Measurements from ENCODE around the gene P2RX5. TPM values are rescaled to one million over a fixed set of nuclear protein-coding genes. Genes with fewer than 3 reads are reported as not detected.

The P2RX5 gene
- total RNA-seq, 1 donor from 2014 or later, result 0.53 TPM

DNA sequence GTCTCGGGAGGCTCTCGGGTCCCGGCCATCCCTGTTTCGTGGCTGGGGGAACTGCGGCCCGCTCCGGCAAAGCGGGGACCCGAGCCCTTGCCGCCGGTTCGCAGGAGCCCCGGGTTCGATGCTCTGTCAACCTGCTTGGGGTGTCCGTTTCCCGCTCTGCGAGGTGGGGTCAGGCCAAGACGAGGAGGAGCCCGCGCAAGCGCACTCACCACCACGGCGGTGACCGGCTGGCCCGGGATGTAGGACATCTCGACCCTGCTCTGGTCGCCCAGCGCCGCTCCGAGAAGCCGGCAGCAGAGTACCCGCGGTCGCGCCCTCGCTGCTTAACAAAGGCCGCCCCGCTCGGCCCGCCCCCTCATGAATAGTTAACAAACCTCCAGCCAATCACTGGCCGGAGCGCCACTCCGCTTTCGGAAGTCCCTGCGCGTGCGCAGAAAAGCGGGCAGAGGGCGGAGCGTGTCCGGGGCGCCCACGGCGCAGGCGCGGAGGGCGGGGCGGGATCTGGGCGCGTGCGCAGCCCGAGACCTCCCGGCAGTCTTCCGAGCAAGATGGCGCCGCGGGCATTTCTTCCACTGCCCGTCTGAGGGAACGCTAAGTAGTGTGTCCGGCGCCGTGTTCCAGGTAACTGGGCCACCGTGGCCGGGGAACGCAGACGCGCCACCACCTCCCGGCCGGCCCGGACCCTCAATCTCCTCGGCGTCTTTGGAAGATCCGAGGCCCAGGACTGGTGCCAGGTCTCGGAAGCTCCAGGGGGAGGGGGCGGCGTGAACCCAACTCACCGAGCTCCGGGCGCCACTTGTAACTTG lies 27.5 kb downstream of the P2RX5 start, which contains the start of the genes EMC6 and TAX1BP3:
EMC6 (plus strand) TSS at position 534 of the 806 bp plus-strand sequence. CDS start 335 bp downstream, outside the sequence.
TAX1BP3 (minus strand) TSS at position 300 of the 806 bp plus-strand sequence; CDS start at position 248, 52 bp downstream.
- Histone ChIP-seq H3K36me3 (ENCODE audit: control insufficient read depth, insufficient read depth, low read length) (peaks cover 21% of the 10 kb centered on the region), H3K4me3 (ENCODE audit: low read depth, low read length) (peak within 1 kb of the TSS; percentile 89), H3K27me3 (ENCODE audit: control insufficient read depth, insufficient read depth, low read length) (no peaks in the 10 kb centered on the region)
- FAIRE-seq (no peak), DNase-seq (ENCODE audit: low read depth) (peak; percentile 91)
- TF ChIP-seq, protein P1, sequence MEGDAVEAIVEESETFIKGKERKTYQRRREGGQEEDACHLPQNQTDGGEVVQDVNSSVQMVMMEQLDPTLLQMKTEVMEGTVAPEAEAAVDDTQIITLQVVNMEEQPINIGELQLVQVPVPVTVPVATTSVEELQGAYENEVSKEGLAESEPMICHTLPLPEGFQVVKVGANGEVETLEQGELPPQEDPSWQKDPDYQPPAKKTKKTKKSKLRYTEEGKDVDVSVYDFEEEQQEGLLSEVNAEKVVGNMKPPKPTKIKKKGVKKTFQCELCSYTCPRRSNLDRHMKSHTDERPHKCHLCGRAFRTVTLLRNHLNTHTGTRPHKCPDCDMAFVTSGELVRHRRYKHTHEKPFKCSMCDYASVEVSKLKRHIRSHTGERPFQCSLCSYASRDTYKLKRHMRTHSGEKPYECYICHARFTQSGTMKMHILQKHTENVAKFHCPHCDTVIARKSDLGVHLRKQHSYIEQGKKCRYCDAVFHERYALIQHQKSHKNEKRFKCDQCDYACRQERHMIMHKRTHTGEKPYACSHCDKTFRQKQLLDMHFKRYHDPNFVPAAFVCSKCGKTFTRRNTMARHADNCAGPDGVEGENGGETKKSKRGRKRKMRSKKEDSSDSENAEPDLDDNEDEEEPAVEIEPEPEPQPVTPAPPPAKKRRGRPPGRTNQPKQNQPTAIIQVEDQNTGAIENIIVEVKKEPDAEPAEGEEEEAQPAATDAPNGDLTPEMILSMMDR (IDR thresholded peaks at IDR 0.05; ENCODE audit: insufficient read depth, low read length, severe bottlenecking), result no peak

DNA sequence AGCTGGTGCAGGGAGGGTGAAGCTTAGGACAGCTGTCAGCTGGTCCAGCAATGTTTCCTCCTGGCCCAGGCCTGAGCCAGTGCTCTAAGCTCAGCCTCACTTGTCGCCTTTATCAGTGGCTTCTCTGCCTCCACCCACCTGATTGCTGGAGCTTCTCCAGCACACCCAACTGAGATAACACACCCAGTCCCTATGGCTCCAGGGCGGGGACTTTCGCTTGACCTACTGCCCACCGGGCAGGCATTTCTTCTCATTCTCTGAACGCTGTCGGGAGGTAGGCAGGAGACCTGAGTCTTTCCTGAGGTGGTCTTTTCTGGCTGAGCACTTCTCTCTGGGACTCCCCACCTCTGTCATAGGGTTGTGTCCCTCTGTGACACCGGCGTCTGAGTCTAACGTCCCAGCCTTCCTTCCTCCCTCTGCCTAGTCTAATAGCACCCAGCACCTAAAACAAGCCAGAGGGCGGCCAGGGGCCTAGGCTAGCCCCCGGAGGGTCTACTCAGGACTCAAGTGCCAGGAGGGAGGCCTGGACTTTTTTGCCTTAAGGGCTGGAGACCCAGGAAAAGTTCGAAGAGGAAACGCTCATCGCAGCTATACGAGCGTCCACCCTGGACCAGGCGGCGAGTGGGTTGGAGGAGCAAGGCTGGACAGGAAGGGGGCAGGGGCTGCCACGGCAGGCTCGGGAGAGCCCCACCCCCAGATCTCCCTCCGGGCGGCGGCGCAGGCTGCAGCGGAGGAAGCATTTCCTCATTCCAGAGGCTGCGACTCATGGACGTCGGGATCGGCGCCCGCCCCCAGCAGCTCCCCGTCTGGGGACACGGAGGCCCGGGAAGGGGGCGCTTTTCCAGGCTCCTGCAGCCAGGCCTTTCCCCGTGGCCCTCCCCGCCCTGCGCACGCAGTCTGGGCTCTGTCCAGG lies 28.3 kb downstream of the P2RX5 start:
- Histone ChIP-seq H3K36me3 (ENCODE audit: control insufficient read depth, insufficient read depth, low read length) (peaks cover 22% of the 10 kb centered on the region), H3K27me3 (ENCODE audit: control insufficient read depth, insufficient read depth, low read length) (no peaks in the 10 kb centered on the region)
- FAIRE-seq, result no peak

DNA sequence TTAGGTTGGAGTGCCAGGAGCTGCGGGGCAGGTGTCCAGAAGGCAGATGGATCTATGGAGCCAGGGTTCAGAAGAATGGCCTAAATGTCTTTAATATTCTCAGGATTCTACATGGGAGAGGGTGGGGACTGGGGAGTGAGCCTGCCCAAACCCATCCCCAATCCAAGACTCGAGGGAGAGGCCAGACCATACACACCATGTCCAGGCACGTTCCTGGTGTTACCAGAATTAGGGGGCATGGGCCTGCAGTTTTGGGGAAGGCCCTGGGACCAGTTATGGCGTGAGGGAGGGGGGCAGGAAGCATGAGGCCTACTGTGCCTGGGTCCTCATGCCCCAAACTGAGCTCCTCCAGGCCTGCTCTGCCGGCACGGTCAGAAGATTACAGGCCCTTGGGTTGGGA lies 29.4 kb downstream of the P2RX5 start:
- FAIRE-seq (peak; percentile 82), DNase-seq (ENCODE audit: low read depth) (peak; percentile 65)
- TF ChIP-seq, protein P1 (IDR thresholded peaks at IDR 0.05; ENCODE audit: insufficient read depth, low read length, severe bottlenecking), result no peak
- H3K4me3 ChIP-seq (ENCODE audit: low read depth, low read length), result peak overlapping the region; percentile 19
- H3K36me3 ChIP-seq (ENCODE audit: control insufficient read depth, insufficient read depth, low read length), result peaks cover 25% of the 10 kb centered on the region
- H3K27me3 ChIP-seq (ENCODE audit: control insufficient read depth, insufficient read depth, low read length), result no peaks in the 10 kb centered on the region

More for the DNA sequence above, 28.3 kb downstream of the P2RX5 start:
- peak overlapping the region; percentile 89 for H3K4me3 ChIP-seq (ENCODE audit: low read depth, low read length)
- TF ChIP-seq, protein P1 (IDR thresholded peaks at IDR 0.05; ENCODE audit: insufficient read depth, low read length, severe bottlenecking), result no peak
- DNase-seq (ENCODE audit: low read depth), result peak; percentile 80

DNA sequence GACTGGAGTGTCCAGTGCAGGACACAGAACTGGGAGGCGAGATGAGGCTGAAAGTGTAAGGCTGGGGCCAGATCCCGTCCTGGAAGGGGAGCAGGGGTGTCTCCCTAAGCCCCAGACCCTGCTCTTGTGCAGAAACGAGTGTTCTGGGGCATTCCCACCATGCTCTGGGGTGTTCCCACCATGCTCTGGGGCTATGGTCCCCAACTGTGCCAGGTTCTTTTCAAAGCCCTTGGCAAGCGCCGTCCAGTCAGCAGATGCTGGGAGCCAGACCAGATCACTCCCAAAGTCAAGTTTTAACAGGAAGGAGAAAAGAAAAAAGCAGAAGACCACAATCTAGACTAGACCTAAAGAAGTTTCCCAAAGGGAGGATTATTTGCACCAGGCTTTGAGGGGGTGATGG lies 30.1 kb downstream of the P2RX5 start:
- Histone ChIP-seq H3K4me3 (ENCODE audit: low read depth, low read length) (no peak overlapping the region), H3K36me3 (ENCODE audit: control insufficient read depth, insufficient read depth, low read length) (peaks cover 25% of the 10 kb centered on the region), H3K27me3 (ENCODE audit: control insufficient read depth, insufficient read depth, low read length) (no peaks in the 10 kb centered on the region)
- DNase-seq (ENCODE audit: low read depth) (no peak), FAIRE-seq (no peak)
- TF ChIP-seq, protein P1 (IDR thresholded peaks at IDR 0.05; ENCODE audit: insufficient read depth, low read length, severe bottlenecking), result no peak

DNA sequence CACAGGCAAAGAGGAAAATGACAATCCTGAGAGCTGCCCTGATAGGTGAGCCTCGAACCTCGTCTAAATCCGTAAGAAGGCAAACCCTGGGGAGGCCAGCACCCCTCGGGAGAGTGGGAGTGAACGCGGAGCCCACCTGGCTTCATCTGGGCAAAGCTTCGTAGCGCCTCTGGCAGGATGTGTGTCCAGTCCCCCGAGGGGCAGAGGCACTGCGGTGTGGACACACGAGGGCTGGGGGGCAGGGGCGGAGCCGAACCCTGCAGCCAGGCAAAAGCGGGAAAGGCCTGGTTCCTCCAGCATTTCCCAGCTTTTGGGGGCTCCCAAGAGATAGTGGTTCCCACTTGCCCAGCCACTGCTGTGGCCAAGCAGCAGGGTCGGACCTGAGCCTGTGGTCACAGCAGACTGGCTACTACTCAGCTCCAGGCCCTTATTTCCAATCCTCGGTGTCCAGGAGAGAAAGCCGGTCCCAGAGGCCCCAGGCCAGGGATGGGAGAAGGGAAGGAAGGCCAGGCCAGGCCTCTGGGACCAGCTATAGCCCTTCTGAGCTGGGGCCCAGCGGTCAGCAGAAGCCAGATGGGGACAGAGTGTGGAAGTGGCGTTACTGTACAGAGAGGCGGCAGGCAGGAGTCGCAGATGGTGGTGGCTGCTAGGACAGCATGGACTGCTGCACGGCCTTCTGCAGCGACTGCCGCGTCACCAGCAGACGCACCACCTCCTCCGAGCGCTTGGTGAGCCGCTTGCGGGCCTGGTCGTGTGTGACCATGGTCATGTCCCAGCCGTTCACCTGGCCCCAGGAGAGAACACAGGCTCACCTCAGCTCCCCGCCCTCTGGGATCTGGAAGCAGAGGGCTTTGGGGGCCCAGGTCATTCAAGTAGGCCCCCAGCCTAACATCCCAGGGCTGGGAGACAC lies 32.6 kb downstream of the P2RX5 start:
- H3K27me3 ChIP-seq (ENCODE audit: control insufficient read depth, insufficient read depth, low read length), result no peaks in the 10 kb centered on the region
- TF ChIP-seq, protein P1 (IDR thresholded peaks at IDR 0.05; ENCODE audit: insufficient read depth, low read length, severe bottlenecking), result no peak
- FAIRE-seq (no peak), DNase-seq (ENCODE audit: low read depth) (no peak)
- H3K36me3 ChIP-seq (ENCODE audit: control insufficient read depth, insufficient read depth, low read length), result peaks cover 25% of the 10 kb centered on the region
- no peak overlapping the region for H3K4me3 ChIP-seq (ENCODE audit: low read depth, low read length)

All from bronchial epithelial cell (primary cell).